ENCODE data around the gene SLC9A5. TPM values are rescaled to one million over a fixed set of nuclear protein-coding genes. Genes with fewer than 3 reads are reported as not detected.

SLC9A5 gene
- total and polyA plus RNA-seq, 2 donors (not counting 3 experiments of a cell fraction or from before 2014, with no cell fraction given) = 2.7 to 2.8 TPM

- ChIA-PET POLR2A (no interaction called here), CTCF (interaction anchor here (0.6 kb wide), 1 partner anchor 58 kb away, joined by 3 read pairs; no protein-coding TSS in a partner anchor)
- no peak overlapping the region for H3K9ac ChIP-seq (replicated peaks; ENCODE audit: extremely low read depth, insufficient read depth, low read length)
- intact Hi-C loops (cut with micrococcal nuclease) = no loop called here
- no peak overlapping the region for H3K27ac ChIP-seq (ENCODE audit: insufficient read depth, low read depth, low read length)
- peaks cover 14% of the 10 kb centered on the region for H3K79me2 ChIP-seq (ENCODE audit: control insufficient read depth, insufficient read depth, low read length)
- no peak for DNase-seq (ENCODE audit: low read depth, low spot score)
- dilution Hi-C loops (cut with MboI; ENCODE audit: extremely low pct_ligation_motif_present, low sequenced_read_pairs) = no loop called here
- H3K36me3 ChIP-seq (ENCODE audit: control insufficient read depth in 2 of 2, extremely low read depth in 1 of 2, insufficient read depth in 2 of 2, low read length in 2 of 2) = peaks cover 18 to 61% of the 10 kb centered on the region in 2 experiments
- H3K4me3 ChIP-seq (replicated peaks in 1 of 3; ENCODE audit: insufficient read depth in 1 of 3, low read depth in 1 of 3, low read length in 3 of 3) = no peak overlapping the region
- H3K9me1 ChIP-seq (replicated peaks; ENCODE audit: control insufficient read depth, extremely low read depth, insufficient read depth, low read length) = no peaks in the 10 kb centered on the region
- no TSS peak for BruUV-seq (replicated peaks)
- no peak overlapping the region for H2AFZ ChIP-seq (ENCODE audit: low read depth, low read length)
- H4K20me1 ChIP-seq (replicated peaks; ENCODE audit: control insufficient read depth, extremely low read depth, insufficient read depth, low read length) = no peaks in the 10 kb centered on the region
- H3K27me3 ChIP-seq (ENCODE audit: control insufficient read depth in 2 of 2, insufficient read depth in 2 of 2, low read length in 2 of 2) = no peaks in the 10 kb centered on the region
- FAIRE-seq = no peak
- peaks cover 2% of the 10 kb centered on the region for H3K4me1 ChIP-seq (ENCODE audit: control insufficient read depth, extremely low read depth, insufficient read depth, low read length)
- TF ChIP-seq GATA2 (IDR thresholded peaks at IDR 0.05; ENCODE audit: insufficient read depth, insufficient read length, low read depth, low read length) (no peak), FOS (IDR thresholded peaks at IDR 0.05; ENCODE audit: borderline replicate concordance, insufficient read depth, low read length) (no peak), POLR2A (IDR thresholded peaks at IDR 0.05; ENCODE audit: low read depth, low read length) (no peak), EZH2 (IDR thresholded peaks at IDR 0.05; ENCODE audit: borderline replicate concordance, low read depth, low read length, severe bottlenecking) (no peak), JUN (IDR thresholded peaks at IDR 0.05; ENCODE audit: borderline replicate concordance, insufficient read depth, insufficient read length, low read depth) (no peak), CTCF (IDR thresholded peaks at IDR 0.05; ENCODE audit: extremely low read depth in 1 of 2, insufficient read depth in 1 of 2, low read depth in 1 of 2, low read length in 2 of 2) (no peak), MAX (IDR thresholded peaks at IDR 0.05; ENCODE audit: insufficient read depth, insufficient read length) (no peak), POLR2AphosphoS5 (IDR thresholded peaks at IDR 0.05; ENCODE audit: insufficient read depth, low read depth, low read length) (no peak), MYC (IDR thresholded peaks at IDR 0.05; ENCODE audit: low read depth, low read length) (no peak)
- H3K4me2 ChIP-seq (ENCODE audit: insufficient read depth, low read length) = no peak overlapping the region
- no peaks in the 10 kb centered on the region for H3K9me3 ChIP-seq (replicated peaks; ENCODE audit: control insufficient read depth, insufficient read depth, low read length)
These were observed 48.3 kb upstream of the SLC9A5 start for GRCh38 chr16:67200491-67200890.

All from endothelial cell of umbilical vein (primary cell).